Heart right ventricle (tissue), 16 donors: ENCODE results near the gene CHST3. TPM values are rescaled to one million over a fixed set of nuclear protein-coding genes. Genes with fewer than 3 reads are reported as not detected.
"Not testable (repeated sequence)": the region's sequence is repeated elsewhere in the genome, so short reads cannot be mapped to it uniquely, and the experiment has no call there.

Experiments used
- ATAC-seq, 8 donors: fragments of 200-7000 bp; cut with Tn5 transposase; one replicate each; pipeline ENCODE4 v1.9.1; 2020; ENCODE audit warnings: mild to moderate bottlenecking in 8 of 8, moderate library complexity in 8 of 8, moderate number of reproducible peaks in 1 of 8
- DNase-seq, 2 donors: peaks; one replicate each; pipeline ENCODE4 v3.0.0-alpha.2; 2020
- H3K27ac ChIP-seq, 10 donors: fragments of 200-600 bp; sonication (generic) in 2 of 10; one replicate each; pipeline versions ENCODE4 v1.5.0 to v1.8.0; 2020 to 2022; ENCODE audit warnings: mild to moderate bottlenecking in 3 of 10
- H3K27me3 ChIP-seq, 7 donors: fragments of 200-600 bp; one replicate each; pipeline ENCODE4 v1.8.0; 2021 to 2022; ENCODE audit warnings: mild to moderate bottlenecking in 2 of 7
- H3K36me3 ChIP-seq, 9 donors: fragments of 200-600 bp; sonication (generic) in 1 of 9; one replicate each; pipeline versions ENCODE4 v1.5.0 to v1.8.0; 2020 to 2022; ENCODE audit warnings: mild to moderate bottlenecking in 2 of 9
- H3K4me1 ChIP-seq, 9 donors: fragments of 200-600 bp; sonication (generic) in 1 of 9; one replicate each; pipeline versions ENCODE4 v1.5.0 to v1.8.0; 2020 to 2022; ENCODE audit warnings: mild to moderate bottlenecking in 4 of 9
- H3K4me3 ChIP-seq, 10 donors: fragments of 200-600 bp; sonication (generic) in 2 of 10; one replicate each; pipeline versions ENCODE4 v1.5.0 to v1.8.0; 2020 to 2022; ENCODE audit warnings: mild to moderate bottlenecking in 7 of 10, moderate library complexity in 2 of 10
- H3K9me3 ChIP-seq, 11 donors: fragments of 200-600 bp in 10 of 11; sonication (generic) in 2 of 11; one replicate each; pipeline versions ENCODE4 v1.5.0 to v1.8.0; 2013 to 2022; ENCODE audit warnings: mild to moderate bottlenecking in 2 of 11, control low read depth in 1 of 11, moderate library complexity in 1 of 11
- WGBS, 2 donors: extraction: QIAGEN DNeasy Blood & Tissue Kit; methylation state at CpG; one replicate each; pipeline ENCODE4 v1.1.7; 2013; ENCODE audit warnings: inconsistent platforms in 1 of 2; 5-methylcytosine and 5-hydroxymethylcytosine counted together
- intact Hi-C, 10 donors: fragments of 100-400 bp; cut with DNase I; formaldehyde crosslinking; loops; one replicate each; pipeline versions ENCODE4 v1.11.1 to v1.14.2; 2022
- polyA plus RNA-seq, 2 donors: library from polyadenylated mRNA; stranded (reverse); fragments of 200-250 nt; gene quantifications; one replicate each; pipeline ENCODE4 v1.2.3, GENCODE V29; 2013
- total RNA-seq, 10 donors: library from RNA; stranded (reverse); fragmentation: NEBNext Ultra II Directional in 3 of 10; extraction: Animal tissue kit (Norgen Biotek cat#: 25700) in 3 of 10; gene quantifications; one replicate each; pipeline versions ENCODE4 v1.2.1 to v1.2.4, GENCODE V29; 2021 to 2023
- TF ChIP-seq, protein P1 (sequence below), 9 donors: fragments of 200-600 bp; sonication (generic) in 2 of 9; IDR thresholded peaks; one replicate each; pipeline versions ENCODE4 v1.5.0 to v1.8.0; 2021 to 2022; ENCODE audit warnings: antibody characterized with exemption in 9 of 9, mild to moderate bottlenecking in 5 of 9, moderate library complexity in 1 of 9
- donor health status: Arrhythmogenic right ventricular cardiomyopathy.
- donor health status: ischemic (EF 13 %, LVEDD 7.1; RV severe dilation, severe dysfunction).
- donor health status: healthy with polysubstance abuse.
- donor health status: DM: no; HTN: yes; CAD: no.
- donor health status: DM: no; HTN: no; CAD: no.
- donor health status: ischemic (EF 25% LVEDD 6.9; RV normal size, moderate dysfunction).
- donor health status: ischemic (EF 25% LVEDD 5.7; RV mildly dilated, moderate dysfunction).
- donor health status: healthy.
- donor health status: DM: yes; HTN: yes; CAD: no.
- donor health status: Ischemic cardiomyopathy.
- donor health status: ischemic (EF 35%, LVEDD 5.7; RV mildly dilated, moderate dysfunction).
- donor health status: nonischemic (EF 11% LVEDD 7.7; RV severe dilation, severe dysfunction).
- donor health status: DM: yes; HTN: yes; CAD: no.
- donor health status: PGD.
- donor health status: ischemic (EF 29% LVEDD 5.4; RV normal size, mild dysfunction).
- donor health status: nonischemic (EF 23%, LVEDD 6.1; RV moderate dilation, normal function).

Gene CHST3
- total and polyA plus RNA-seq, 12 donors = 6.3 to 28.7 (median 20.5) TPM

DNA sequence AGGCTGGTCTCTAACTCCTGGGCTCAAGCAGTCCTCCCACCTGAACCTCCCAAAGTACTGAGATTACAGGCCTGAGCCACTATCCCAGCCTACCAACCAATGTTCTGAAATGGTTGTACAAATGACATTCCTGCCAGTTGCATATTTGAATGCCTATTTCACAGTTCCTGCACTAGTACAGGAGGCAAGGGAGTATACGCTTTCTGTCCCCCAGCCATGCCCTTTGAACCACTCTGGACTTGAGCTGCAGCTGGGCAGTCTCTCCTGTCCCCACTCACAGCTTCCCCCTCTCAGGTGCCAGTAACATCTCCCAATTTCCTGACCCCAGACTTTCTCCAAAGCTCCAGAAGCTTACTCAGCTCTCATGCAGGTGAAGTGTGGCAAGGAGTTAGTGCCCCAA lies 65.2 kb downstream of the CHST3 start:
- H3K4me3 ChIP-seq = no peak overlapping the region
- no peaks in the 10 kb centered on the region for H3K36me3 ChIP-seq
- ATAC-seq (no peak), DNase-seq (no peak)
- no peaks in the 10 kb centered on the region for H3K27me3 ChIP-seq
- no peaks in the 10 kb centered on the region for H3K9me3 ChIP-seq
- intact Hi-C loops = no loop called here
- H3K27ac ChIP-seq = peak overlapping the region in 1 of 10 donors; percentile 46
- TF ChIP-seq, protein P1, sequence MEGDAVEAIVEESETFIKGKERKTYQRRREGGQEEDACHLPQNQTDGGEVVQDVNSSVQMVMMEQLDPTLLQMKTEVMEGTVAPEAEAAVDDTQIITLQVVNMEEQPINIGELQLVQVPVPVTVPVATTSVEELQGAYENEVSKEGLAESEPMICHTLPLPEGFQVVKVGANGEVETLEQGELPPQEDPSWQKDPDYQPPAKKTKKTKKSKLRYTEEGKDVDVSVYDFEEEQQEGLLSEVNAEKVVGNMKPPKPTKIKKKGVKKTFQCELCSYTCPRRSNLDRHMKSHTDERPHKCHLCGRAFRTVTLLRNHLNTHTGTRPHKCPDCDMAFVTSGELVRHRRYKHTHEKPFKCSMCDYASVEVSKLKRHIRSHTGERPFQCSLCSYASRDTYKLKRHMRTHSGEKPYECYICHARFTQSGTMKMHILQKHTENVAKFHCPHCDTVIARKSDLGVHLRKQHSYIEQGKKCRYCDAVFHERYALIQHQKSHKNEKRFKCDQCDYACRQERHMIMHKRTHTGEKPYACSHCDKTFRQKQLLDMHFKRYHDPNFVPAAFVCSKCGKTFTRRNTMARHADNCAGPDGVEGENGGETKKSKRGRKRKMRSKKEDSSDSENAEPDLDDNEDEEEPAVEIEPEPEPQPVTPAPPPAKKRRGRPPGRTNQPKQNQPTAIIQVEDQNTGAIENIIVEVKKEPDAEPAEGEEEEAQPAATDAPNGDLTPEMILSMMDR (IDR thresholded peaks at IDR 0.05) = no peak
- 100% methylated on average over 1 of the region's 1 CpG for WGBS, 2 donors
- H3K4me1 ChIP-seq = peaks cover 3 to 27% (median 13%) of the 10 kb centered on the region in 9 donors

DNA sequence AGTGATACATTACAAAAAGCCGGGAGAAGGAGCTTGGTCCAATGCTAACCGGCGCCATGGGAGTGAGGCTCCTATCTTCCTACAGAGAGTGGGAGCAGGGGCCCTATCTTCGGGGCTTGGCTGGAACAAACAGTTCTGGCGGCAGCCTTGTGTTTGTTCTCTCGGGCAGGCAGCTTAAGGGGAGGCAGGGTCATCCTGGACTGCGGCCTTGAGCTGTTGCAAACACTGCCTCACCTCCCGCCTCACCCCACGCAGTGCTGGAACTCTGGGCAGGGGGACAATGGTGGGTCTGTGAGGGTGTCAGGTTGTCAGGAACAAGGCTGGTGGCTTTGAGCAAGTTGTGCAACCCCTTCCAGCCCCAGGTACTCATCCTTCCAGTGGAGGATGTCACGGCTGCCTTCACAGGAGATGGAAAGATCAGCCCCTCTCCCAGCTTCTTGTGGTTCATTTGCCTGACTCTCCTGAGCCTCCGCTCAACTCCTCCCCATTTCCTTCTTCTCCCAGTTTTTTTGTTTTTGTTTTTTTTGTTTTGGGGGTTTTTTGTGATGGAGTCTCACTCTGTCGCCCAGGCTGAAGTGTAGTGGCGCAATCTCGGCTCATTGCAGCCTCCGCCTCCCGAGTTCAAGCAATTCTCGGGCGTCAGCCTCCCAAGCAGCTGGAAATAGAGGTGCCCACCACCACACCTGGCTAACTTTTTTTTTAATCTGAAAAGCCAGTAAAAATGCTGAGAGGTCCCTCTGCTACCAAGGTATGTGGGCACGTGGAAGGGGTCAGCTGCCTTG lies 66.8 kb downstream of the CHST3 start:
- Histone ChIP-seq H3K36me3 (no peaks in the 10 kb centered on the region), H3K27ac (peak overlapping the region in 9 of 10 donors; percentile 15 to 73 (median 55))
- peak; percentile 59 to 95 (median 88) for ATAC-seq

DNA sequence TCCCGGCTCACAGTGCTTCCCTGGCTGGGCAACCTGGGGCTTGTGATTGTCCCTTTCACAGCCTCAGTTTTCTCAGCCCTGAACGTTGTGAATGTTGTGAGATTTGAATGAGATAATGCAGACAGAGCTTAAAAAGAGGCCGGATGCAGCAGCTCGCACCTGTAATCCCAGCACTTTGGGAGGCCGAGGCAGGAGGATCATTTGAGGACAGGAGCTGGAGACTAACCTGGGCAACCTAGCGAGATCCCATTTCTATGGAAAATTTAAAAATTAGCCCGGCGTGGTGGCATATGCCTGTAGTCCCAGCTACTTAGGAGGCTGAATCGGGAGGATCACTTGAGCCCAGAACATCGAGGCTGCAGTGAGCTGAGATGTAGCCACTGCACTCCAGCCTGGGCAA lies 67.5 kb downstream of the CHST3 start:
- peaks cover 6 to 47% (median 21%) of the 10 kb centered on the region in 9 donors for H3K4me1 ChIP-seq
- H3K4me3 ChIP-seq = no peak overlapping the region
- no peak for DNase-seq
- TF ChIP-seq, protein P1 (IDR thresholded peaks at IDR 0.05) = no peak
- no peaks in the 10 kb centered on the region for H3K9me3 ChIP-seq
- H3K27me3 ChIP-seq = no peaks in the 10 kb centered on the region
- 92% methylated on average over 10 of the region's 10 CpGs for WGBS, 2 donors
- intact Hi-C loops = loop anchor here in 2 of 10 donors (5.0 kb wide), 1 partner anchor 54 kb away; no protein-coding TSS in a partner anchor
- peak overlapping the region in 1 of 10 donors; percentile 59 for H3K27ac ChIP-seq
- ATAC-seq = no peak
- H3K36me3 ChIP-seq = no peaks in the 10 kb centered on the region

More for the DNA sequence above, 66.8 kb downstream of the CHST3 start:
- intact Hi-C loops = loop anchor here in 2 of 10 donors (5.0 kb wide), 1 partner anchor 54 kb away; no protein-coding TSS in a partner anchor
- H3K9me3 ChIP-seq = no peaks in the 10 kb centered on the region
- no peak overlapping the region for H3K4me3 ChIP-seq
- WGBS, 2 donors = 61 to 69% methylated on average over 19 of the region's 19 CpGs
- DNase-seq = peak; percentile 49 to 68
- no peaks in the 10 kb centered on the region for H3K27me3 ChIP-seq
- TF ChIP-seq, protein P1 (IDR thresholded peaks at IDR 0.05) = no peak
- peaks cover 6 to 43% (median 18%) of the 10 kb centered on the region in 9 donors for H3K4me1 ChIP-seq

DNA sequence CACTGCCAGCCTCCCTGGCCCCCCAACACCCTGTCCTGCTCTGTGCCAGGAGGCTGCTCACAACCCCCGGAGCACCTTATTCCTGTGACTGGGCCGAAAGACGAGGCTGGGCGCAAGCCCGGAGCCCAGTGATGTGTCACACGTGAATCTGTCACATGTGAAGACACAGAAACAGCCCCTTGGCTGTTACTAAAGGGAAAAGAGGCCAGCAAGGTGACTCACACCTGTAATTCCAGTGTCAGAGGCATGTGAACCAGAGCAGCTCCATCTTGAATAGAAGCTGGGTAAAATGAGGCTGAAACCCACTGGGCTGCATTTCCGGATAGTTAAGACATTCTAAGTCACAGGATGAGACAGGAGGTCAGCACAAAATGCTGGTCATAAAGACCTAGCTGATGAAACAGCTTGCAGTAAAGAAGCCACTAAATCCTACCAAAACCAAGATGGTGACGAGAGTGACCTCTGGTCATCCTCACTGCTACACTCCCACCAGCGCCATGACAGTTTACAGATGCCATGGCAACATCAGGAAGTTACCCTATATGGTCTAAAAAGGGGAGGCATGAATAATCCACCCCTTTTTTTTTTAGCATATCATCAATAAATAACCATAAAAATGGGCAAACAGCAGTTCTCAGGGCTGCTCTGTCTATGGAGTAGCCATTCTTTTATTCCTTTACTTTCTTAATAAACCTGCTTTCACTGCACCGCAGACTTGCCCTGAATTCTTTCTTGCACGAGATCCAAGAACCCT lies 68.4 kb downstream of the CHST3 start:
- not testable (repeated sequence) for H3K4me3 ChIP-seq, DNase-seq, H3K27me3 ChIP-seq, H3K36me3 ChIP-seq, H3K27ac ChIP-seq, ATAC-seq, H3K9me3 ChIP-seq
- H3K4me1 ChIP-seq = peaks cover 6 to 47% (median 21%) of the 10 kb centered on the region in 9 donors
- 86 to 87% methylated on average over 11 of the region's 11 CpGs for WGBS, 2 donors
- intact Hi-C loops = loop anchor here in 2 of 10 donors (5.0 kb wide), 1 partner anchor 55 kb away; no protein-coding TSS in a partner anchor
